Liver (tissue), 3 donors: ENCODE measurements around the gene FA2H.

Experiments used
- ATF3 ChIP-seq: IDR thresholded peaks from 2 replicates; pipeline ENCODE4 v1.6.1; 2016; ENCODE audit warnings: antibody characterized with exemption
- CTCF ChIP-seq: fragments of 150-350 bp; IDR thresholded peaks from 2 replicates; pipeline ENCODE4 v1.5.1; 2017; ENCODE audit warnings: improper control_type of control experiment, low read depth, low read length; ENCODE audit not compliant: missing input control
- EGR1 ChIP-seq, 2 donors: IDR thresholded peaks; 2 replicates each; pipeline ENCODE4 v1.6.1; 2016 to 2018; ENCODE audit warnings: antibody characterized with exemption in 2 of 2, low read depth in 2 of 2
- FOXA2 ChIP-seq: IDR thresholded peaks from 2 replicates; pipeline ENCODE4 v1.6.1; 2016; ENCODE audit warnings: antibody characterized with exemption
- GABPA ChIP-seq, 2 donors: IDR thresholded peaks in 1 of 2; conservative IDR thresholded peaks in 1 of 2; 2 replicates each; pipeline ENCODE4 v1.6.1; 2016; ENCODE audit warnings: antibody characterized with exemption in 2 of 2, mild to moderate bottlenecking in 1 of 2, moderate library complexity in 1 of 2
- MAX ChIP-seq: IDR thresholded peaks from 2 replicates; pipeline ENCODE4 v1.6.1; 2016; ENCODE audit warnings: antibody characterized with exemption
- RAD21 ChIP-seq, 2 donors: IDR thresholded peaks; 2 replicates each; pipeline ENCODE4 v1.6.1; 2016; ENCODE audit warnings: antibody characterized with exemption in 2 of 2, mild to moderate bottlenecking in 2 of 2
- REST ChIP-seq: IDR thresholded peaks from 2 replicates; pipeline ENCODE4 v1.6.1; 2016; ENCODE audit warnings: antibody characterized with exemption, mild to moderate bottlenecking
- YY1 ChIP-seq: IDR thresholded peaks from 2 replicates; pipeline ENCODE4 v1.6.1; 2016; ENCODE audit warnings: antibody characterized with exemption, mild to moderate bottlenecking
- donor health status: healthy.
- donor health status: healthy.

GRCh38 chr16:74737521-74737920 lies 37.1 kb downstream of the FA2H start:
- no peak for TF ChIP-seq CTCF
- TF ChIP-seq RAD21 (IDR thresholded peaks at IDR 0.05): no peak
- no peak for TF ChIP-seq REST
- no peak for TF ChIP-seq GABPA (IDR thresholded peaks at IDR 0.05 in 1 of 2, conservative IDR thresholded peaks at IDR 0.05 in 1 of 2)
- TF ChIP-seq YY1: no peak
- TF ChIP-seq FOXA2: no peak
- no peak for TF ChIP-seq ATF3
- TF ChIP-seq EGR1 (IDR thresholded peaks at IDR 0.05; ENCODE audit: low read depth in 2 of 2): no peak
- TF ChIP-seq MAX: no peak
